Endothelial cell of umbilical vein (primary cell): ENCODE data around the gene EPS15. TPM values are rescaled to one million over a fixed set of nuclear protein-coding genes. Genes with fewer than 3 reads are reported as not detected.

Experiments used
- BruUV-seq: library from RNA; stranded (reverse); fragments of 400-500 nt; replicated peaks from 2 replicates; lab custom pipeline; 2021; lab: Mats Ljungman, UMichigan
- CTCF ChIA-PET: fragments of 300-600, 350-600 bp; sonication (Branson Sonifier 250); formaldehyde crosslinking; loops from one replicate; lab custom pipeline; 2021; ENCODE audit warnings: antibody characterized with exemption, inconsistent platforms; lab: Charles Lee
- POLR2A ChIA-PET: fragments of 300-600, 350-600 bp; sonication (Branson Sonifier 250); formaldehyde crosslinking; loops from one replicate; lab custom pipeline; 2021; ENCODE audit warnings: antibody characterized with exemption, inconsistent platforms; lab: Charles Lee
- DNase-seq: peaks from one replicate; pipeline ENCODE4 v3.0.0-alpha.2; 2011; ENCODE audit warnings: low read depth, low spot score
- FAIRE-seq: peaks from 2 replicates; lab custom pipeline; 2011; peaks lifted over from hg19 to GRCh38; lab: Jason Lieb, UNC
- H2AFZ ChIP-seq: 2 replicates; pipeline ENCODE4 v1.6.0; 2012; ENCODE audit warnings: low read depth, low read length, control low read depth, inconsistent platforms
- H3K27ac ChIP-seq: 2 replicates; pipeline ENCODE4 v1.5.1; 2011; ENCODE audit warnings: low read depth, mild to moderate bottlenecking, control low read depth, low read length, moderate library complexity; ENCODE audit not compliant: insufficient read depth
- H3K27me3 ChIP-seq, 2 experiments: 2 replicates each; pipeline versions ENCODE4 v1.6.0 to v1.6.1; 2011; ENCODE audit warnings: low read length in 2 of 2, mixed read lengths in 1 of 2; ENCODE audit not compliant: control insufficient read depth in 2 of 2, insufficient read depth in 2 of 2
- H3K36me3 ChIP-seq, 2 experiments: 2 replicates in 1 of 2; 3 replicates in 1 of 2; pipeline ENCODE4 v1.5.1; 2011; ENCODE audit warnings: low read length in 2 of 2, mild to moderate bottlenecking in 1 of 2, moderate library complexity in 1 of 2; ENCODE audit not compliant: control insufficient read depth in 2 of 2, insufficient read depth in 2 of 2; ENCODE audit errors: extremely low read depth in 1 of 2
- H3K4me1 ChIP-seq: 3 replicates; pipeline ENCODE4 v1.5.1; 2011; ENCODE audit warnings: mild to moderate bottlenecking, low read length; ENCODE audit not compliant: control insufficient read depth, insufficient read depth; ENCODE audit errors: extremely low read depth
- H3K4me2 ChIP-seq: 2 replicates; pipeline ENCODE4 v1.6.1; 2011; ENCODE audit warnings: low read length, control low read depth, mixed read lengths; ENCODE audit not compliant: insufficient read depth
- H3K4me3 ChIP-seq, 3 experiments: fragments of 200-600 bp in 1 of 3; sonication (generic), shearing (Covaris generic) in 1 of 3; replicated peaks in 1 of 3; 2 replicates each; pipeline ENCODE4 v1.5.1; 2011 to 2016; ENCODE audit warnings: control low read depth in 3 of 3, low read length in 3 of 3, mild to moderate bottlenecking in 2 of 3, inconsistent platforms in 1 of 3, low read depth in 1 of 3, moderate library complexity in 1 of 3; ENCODE audit not compliant: insufficient read depth in 1 of 3
- H3K79me2 ChIP-seq: 2 replicates; pipeline ENCODE4 v1.6.0; 2012; ENCODE audit warnings: low read length, inconsistent platforms; ENCODE audit not compliant: control insufficient read depth, insufficient read depth
- H3K9ac ChIP-seq: replicated peaks from 2 replicates; pipeline ENCODE3; 2011; ENCODE audit warnings: low read length, control low read depth; ENCODE audit not compliant: insufficient read depth; ENCODE audit errors: extremely low read depth
- H3K9me1 ChIP-seq: replicated peaks from 3 replicates; pipeline ENCODE4 v1.6.0; 2011; ENCODE audit warnings: mild to moderate bottlenecking, low read length; ENCODE audit not compliant: control insufficient read depth, insufficient read depth; ENCODE audit errors: extremely low read depth
- H3K9me3 ChIP-seq: replicated peaks from 2 replicates; pipeline ENCODE4 v1.5.1; 2012; ENCODE audit warnings: low read length, inconsistent platforms; ENCODE audit not compliant: control insufficient read depth, insufficient read depth
- H4K20me1 ChIP-seq: replicated peaks from 2 replicates; pipeline ENCODE3; 2011; ENCODE audit warnings: mild to moderate bottlenecking, low read length; ENCODE audit not compliant: control insufficient read depth, insufficient read depth; ENCODE audit errors: extremely low read depth
- CTCF ChIP-seq, 2 donors: IDR thresholded peaks; 1 replicate in 1 of 2; 2 replicates in 1 of 2; pipeline ENCODE4 v1.5.1; 2011; ENCODE audit warnings: low read length in 2 of 2, mild to moderate bottlenecking in 2 of 2, moderate library complexity in 2 of 2, control low read depth in 1 of 2, inconsistent platforms in 1 of 2, low read depth in 1 of 2; ENCODE audit not compliant: insufficient read depth in 1 of 2; ENCODE audit errors: extremely low read depth in 1 of 2
- EZH2 ChIP-seq: IDR thresholded peaks from 2 replicates; pipeline ENCODE4 v1.6.1; 2012; ENCODE audit warnings: borderline replicate concordance, low read depth, mild to moderate bottlenecking, moderate library complexity, low read length, inconsistent platforms; ENCODE audit not compliant: severe bottlenecking
- FOS ChIP-seq: IDR thresholded peaks from 2 replicates; pipeline ENCODE4 v1.6.1; 2011; ENCODE audit warnings: mild to moderate bottlenecking, low read length, moderate library complexity, borderline replicate concordance; ENCODE audit not compliant: insufficient read depth
- GATA2 ChIP-seq: IDR thresholded peaks from 2 replicates; pipeline ENCODE4 v1.7.0; 2011; ENCODE audit warnings: low read depth, mild to moderate bottlenecking, moderate library complexity, mixed read lengths, low read length; ENCODE audit not compliant: insufficient read length, insufficient read depth
- JUN ChIP-seq: IDR thresholded peaks from 2 replicates; pipeline ENCODE4 v1.6.1; 2011; ENCODE audit warnings: borderline replicate concordance, low read depth; ENCODE audit not compliant: insufficient read length, insufficient read depth
- MAX ChIP-seq: IDR thresholded peaks from 2 replicates; pipeline ENCODE4 v1.6.1; 2011; ENCODE audit not compliant: insufficient read depth, insufficient read length
- MYC ChIP-seq: IDR thresholded peaks from one replicate; pipeline ENCODE4 v1.6.1; 2011; ENCODE audit warnings: mild to moderate bottlenecking, low read depth, low read length
- POLR2A ChIP-seq: IDR thresholded peaks from 2 replicates; pipeline ENCODE4 v1.6.1; 2012; ENCODE audit warnings: low read depth, mild to moderate bottlenecking, control low read depth, low read length
- POLR2AphosphoS5 ChIP-seq: IDR thresholded peaks from 2 replicates; pipeline ENCODE4 v1.6.1; 2012; ENCODE audit warnings: low read depth, mild to moderate bottlenecking, control low read depth, low read length, moderate library complexity; ENCODE audit not compliant: insufficient read depth
- dilution Hi-C: fragments of 300-500 bp; cut with MboI; formaldehyde crosslinking; loops from one replicate; pipeline ENCODE4 v1.15.0; 2019; ENCODE audit warnings: low sequenced_read_pairs; ENCODE audit not compliant: extremely low pct_ligation_motif_present
- intact Hi-C: fragments of 100-400 bp; cut with micrococcal nuclease; formaldehyde crosslinking; loops from one replicate; pipeline ENCODE4 v1.10.0; 2022
- polyA plus RNA-seq, 4 experiments: library from polyadenylated mRNA; depleted of rRNA in 3 of 4; stranded (reverse) in 3 of 4; unstranded in 1 of 4; fragments of >200 nt; gene quantifications; 2 replicates each; pipeline versions ENCODE4 v1.2.1 to v1.2.3, GENCODE V29; 2011 to 2012; ENCODE audit warnings: missing spikeins in 1 of 4
- total RNA-seq: library from RNA; stranded (reverse); gene quantifications from 2 replicates; pipeline ENCODE4 v1.2.3, GENCODE V29; 2021

The EPS15 gene
- total and polyA plus RNA-seq, 2 donors (not counting 3 experiments of a cell fraction or from before 2014, with no cell fraction given) = 15.4 to 44.8 TPM

- ChIA-PET CTCF (interaction anchor here (0.8 to 2.3 kb wide), 3 partner anchors 24 to 199 kb away, joined by 3 to 7 read pairs (median 3); no protein-coding TSS in a partner anchor), POLR2A (no interaction called here)
- Histone ChIP-seq H3K79me2 (no peaks in the 10 kb centered on the region), H3K9me1 (no peaks in the 10 kb centered on the region), H3K4me1 (no peaks in the 10 kb centered on the region), H3K4me2 (no peak overlapping the region), H3K27ac (no peak overlapping the region), H3K4me3 (no peak overlapping the region), H3K36me3 (no peaks in the 10 kb centered on the region), H3K9ac (no peak overlapping the region), H3K27me3 (no peaks in the 10 kb centered on the region), H4K20me1 (no peaks in the 10 kb centered on the region), H2AFZ (no peak overlapping the region), H3K9me3 (no peaks in the 10 kb centered on the region)
- BruUV-seq = no TSS peak
- intact Hi-C loops (no loop called here), dilution Hi-C loops (no loop called here)
- DNase-seq (no peak), FAIRE-seq (no peak)
- no peak for TF ChIP-seq CTCF (IDR thresholded peaks at IDR 0.05; ENCODE audit: extremely low read depth in 1 of 2, insufficient read depth in 1 of 2, low read depth in 1 of 2, low read length in 2 of 2)
Observed at GRCh38 chr1:51336711-51337110, 182.4 kb downstream of the EPS15 start.

GRCh38 chr1:51336004-51336403, 183.1 kb downstream of the EPS15 start:
- peaks cover under 1% of the 10 kb centered on the region for H3K4me1 ChIP-seq
- intact Hi-C loops (no loop called here), dilution Hi-C loops (no loop called here)
- H4K20me1 ChIP-seq = no peaks in the 10 kb centered on the region
- H3K9me3 ChIP-seq = no peaks in the 10 kb centered on the region
- no peak for TF ChIP-seq JUN
- TF ChIP-seq EZH2 = no peak
- no peak for TF ChIP-seq MAX
- no peak for TF ChIP-seq POLR2A
- no peak for TF ChIP-seq POLR2AphosphoS5
- TF ChIP-seq FOS = no peak
- TF ChIP-seq GATA2 = no peak
- no peak for TF ChIP-seq CTCF (IDR thresholded peaks at IDR 0.05; ENCODE audit: extremely low read depth in 1 of 2, insufficient read depth in 1 of 2, low read depth in 1 of 2, low read length in 2 of 2)
- no peak for TF ChIP-seq MYC
- ChIA-PET POLR2A (no interaction called here), CTCF (interaction anchor here (0.8 to 2.3 kb wide), 3 partner anchors 24 to 199 kb away, joined by 3 to 7 read pairs (median 3); no protein-coding TSS in a partner anchor)
- no peaks in the 10 kb centered on the region for H3K36me3 ChIP-seq
- FAIRE-seq = no peak
- no peak overlapping the region for H3K9ac ChIP-seq
- H2AFZ ChIP-seq = no peak overlapping the region
- DNase-seq = no peak
- H3K9me1 ChIP-seq = no peaks in the 10 kb centered on the region
- H3K27ac ChIP-seq = no peak overlapping the region
- no peak overlapping the region for H3K4me3 ChIP-seq
- H3K79me2 ChIP-seq = no peaks in the 10 kb centered on the region
- no peak overlapping the region for H3K4me2 ChIP-seq
- BruUV-seq = no TSS peak
- H3K27me3 ChIP-seq = no peaks in the 10 kb centered on the region
